Measurements from ENCODE around the gene HLA-DQA2.
"Not testable (repeated sequence)": the region's sequence is repeated elsewhere in the genome, so short reads cannot be mapped to it uniquely, and the experiment has no call there.

Gene HLA-DQA2

DNA sequence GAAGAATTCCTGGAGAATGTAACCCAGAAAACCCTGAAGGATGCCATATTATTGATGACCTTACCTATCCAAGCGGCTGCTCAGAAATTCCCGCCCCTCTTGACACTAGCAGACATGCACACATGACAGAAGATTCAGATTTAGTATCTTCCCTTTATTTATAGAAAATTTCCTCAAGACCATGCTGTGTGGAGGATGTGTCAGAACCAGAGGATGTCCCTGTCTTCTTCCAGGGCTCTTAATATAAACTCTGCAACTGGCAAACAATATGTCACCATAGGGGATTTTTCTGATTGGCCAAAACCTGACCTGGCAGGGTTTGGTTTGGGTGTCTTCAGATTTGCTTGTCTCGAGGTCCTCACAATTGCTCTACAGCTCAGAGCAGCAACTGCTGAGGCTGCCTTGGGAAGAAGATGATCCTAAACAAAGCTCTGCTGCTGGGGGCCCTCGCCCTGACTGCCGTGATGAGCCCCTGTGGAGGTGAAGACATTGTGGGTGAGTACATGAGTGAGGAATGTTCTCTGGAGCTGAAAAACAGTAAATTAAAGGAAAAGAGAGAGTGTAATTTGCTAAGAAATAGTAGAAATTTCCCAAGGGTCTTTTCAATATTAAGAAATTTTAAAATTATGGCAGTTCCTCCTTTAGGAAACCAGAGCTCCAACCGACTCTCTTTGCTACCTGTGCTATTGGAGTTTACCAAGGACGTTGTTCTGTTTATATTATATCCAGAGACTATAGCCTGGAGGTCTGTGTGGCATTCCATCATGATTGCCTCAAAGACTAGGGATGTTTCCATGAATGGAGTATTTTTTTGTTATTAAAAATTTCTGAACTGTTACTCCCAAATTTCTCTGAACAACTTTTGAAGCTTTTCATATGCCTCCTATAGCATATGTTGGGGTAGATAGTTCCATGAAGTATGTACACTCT, at the start of gene HLA-DQA2:
Gene HLA-DQA2 (plus strand): TSS at position 361 of the 930 bp plus-strand sequence. CDS start 53 bp downstream, at position 414.
- DNase-seq (ENCODE audit: low read depth) = no peak

GRCh38 chr6:32692019-32692418, 49.2 kb upstream of the HLA-DQA2 start:
- no peak for DNase-seq (ENCODE audit: low read depth)

- no peak for DNase-seq (ENCODE audit: low read depth)
These were observed 44.2 kb upstream of the HLA-DQA2 start for GRCh38 chr6:32697031-32697430.

DNA sequence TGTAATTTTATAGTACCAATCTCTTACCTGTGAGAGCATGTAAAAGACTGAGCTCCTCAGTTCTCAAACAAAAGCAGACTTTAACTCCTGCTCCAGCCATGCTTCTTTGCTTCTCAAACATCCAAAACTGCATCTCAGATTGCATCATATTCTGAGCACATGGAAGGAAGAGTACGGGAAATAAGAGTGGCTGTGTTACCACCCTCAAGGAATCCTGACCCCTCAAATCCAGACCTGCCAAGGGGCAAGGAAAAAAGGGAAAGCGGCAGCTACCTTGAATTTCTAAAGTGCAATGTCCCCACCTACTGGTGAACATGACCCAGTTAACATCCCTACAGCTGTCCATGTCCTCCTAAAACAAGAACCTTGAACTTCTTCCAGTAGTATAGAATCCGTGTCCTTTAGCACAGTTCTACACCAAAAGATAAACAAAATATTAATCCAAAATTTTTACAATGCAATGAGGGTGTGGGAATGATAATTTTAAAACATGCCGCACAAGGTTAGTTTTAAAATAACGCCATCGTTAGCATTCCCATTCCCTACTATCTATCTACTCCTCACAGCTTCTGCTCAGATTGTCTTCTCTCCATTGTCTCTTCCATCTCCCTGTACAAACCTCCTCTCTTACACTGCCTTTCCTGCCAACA, 40.7 kb upstream of the HLA-DQA2 start:
- DNase-seq (ENCODE audit: low read depth) = peak; percentile 15

DNA sequence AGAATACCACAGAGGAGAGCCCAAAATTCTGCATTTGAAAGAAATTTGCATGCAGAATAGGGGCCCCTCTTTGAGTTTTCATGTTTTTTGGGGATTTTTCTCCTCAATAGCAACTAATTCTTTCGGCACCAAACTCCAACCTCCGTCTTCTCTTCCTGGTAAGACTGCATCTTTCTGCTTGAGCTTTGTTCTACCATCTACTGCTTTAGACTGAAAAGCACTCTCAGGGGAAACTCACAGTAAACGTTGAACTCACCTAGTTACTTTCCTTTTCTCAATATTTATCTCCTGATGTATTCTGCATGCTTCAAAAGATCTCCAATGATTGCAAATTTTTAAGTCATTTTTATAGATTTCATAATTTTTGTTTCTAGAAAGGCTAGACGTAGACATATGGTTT, 37.8 kb upstream of the HLA-DQA2 start:
- DNase-seq (ENCODE audit: low read depth) = no peak

DNA sequence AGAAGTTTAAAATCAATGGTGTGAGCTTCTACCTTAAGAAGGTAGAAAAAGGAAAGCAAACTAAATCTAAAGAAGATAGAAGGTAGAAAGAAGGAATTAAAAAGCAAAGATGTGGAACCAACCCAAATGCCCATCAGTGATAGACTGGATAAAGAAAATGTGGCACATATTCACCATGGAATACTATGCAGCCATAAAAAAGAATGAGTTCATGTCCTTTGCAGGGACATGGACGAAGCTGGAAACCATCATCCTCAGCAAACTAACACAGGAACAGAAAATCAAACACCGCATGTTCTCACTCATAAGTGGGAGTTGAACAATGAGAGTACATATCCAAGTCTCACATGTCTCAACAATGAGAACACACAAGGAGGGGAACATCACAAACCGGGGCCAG, 36.0 kb upstream of the HLA-DQA2 start:
- not testable (repeated sequence) for DNase-seq (ENCODE audit: low read depth)

DNA sequence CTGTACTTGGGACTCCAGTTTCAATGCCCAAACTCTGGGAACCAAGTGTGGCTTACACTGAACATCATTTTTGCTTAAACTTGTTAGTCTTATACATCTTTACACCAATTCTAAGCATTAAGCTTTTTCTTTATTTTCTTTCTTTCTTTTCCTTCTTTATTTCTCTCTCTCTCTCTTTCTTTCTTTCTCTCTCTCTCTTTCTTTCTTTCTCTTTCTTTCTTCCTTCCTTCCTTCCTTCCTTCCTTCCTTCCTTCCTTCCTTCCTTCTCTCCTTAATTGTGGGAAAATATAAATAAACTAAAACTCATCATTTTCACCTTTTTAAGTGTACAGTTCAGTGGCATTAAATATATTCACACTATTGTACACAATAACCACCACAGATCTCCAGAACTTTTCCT, 31.6 kb upstream of the HLA-DQA2 start:
- DNase-seq (ENCODE audit: low read depth) = no peak

DNA sequence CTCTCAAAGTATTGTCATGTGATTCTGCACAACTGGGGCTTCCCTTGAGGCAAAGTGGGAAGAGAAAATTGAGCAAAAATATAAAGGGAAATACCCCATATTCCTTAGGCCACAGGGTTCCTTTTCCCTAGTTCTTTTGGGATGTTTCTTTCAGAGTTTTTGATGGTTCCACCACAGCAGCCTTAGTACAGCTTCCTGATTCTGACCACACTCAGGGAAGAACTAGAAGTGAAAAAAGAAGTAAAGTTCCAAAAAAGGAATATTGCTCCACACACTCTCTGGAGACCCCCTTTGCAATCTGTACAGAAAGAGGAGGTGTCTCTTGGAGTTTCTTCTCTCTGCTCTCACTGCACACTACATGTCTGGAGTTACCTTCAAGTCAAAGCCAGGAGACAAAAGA, 27.9 kb upstream of the HLA-DQA2 start:
- DNase-seq (ENCODE audit: low read depth) = no peak

DNA sequence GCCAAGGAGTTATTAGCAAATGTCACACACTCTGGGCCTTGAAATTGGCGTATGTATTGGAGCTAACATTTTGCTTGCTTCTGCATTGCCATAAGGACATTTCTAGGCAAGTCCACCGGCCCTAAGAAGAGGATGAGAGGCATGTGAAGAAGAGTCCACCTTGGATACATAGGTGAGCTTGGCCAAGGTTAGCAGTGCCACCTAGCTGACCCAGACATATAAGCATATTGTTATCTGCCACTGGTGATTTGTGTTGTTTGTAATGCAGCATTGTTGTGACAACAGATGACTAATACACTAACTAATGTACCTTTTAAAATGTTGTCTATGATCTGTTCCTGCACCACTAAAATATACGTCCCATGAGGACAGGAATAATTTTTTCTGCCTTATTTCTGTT, 24.8 kb upstream of the HLA-DQA2 start:
- DNase-seq (ENCODE audit: low read depth) = no peak

- no peak for DNase-seq (ENCODE audit: low read depth)
These were observed 22.3 kb upstream of the HLA-DQA2 start for GRCh38 chr6:32718879-32719278.

- no peak for DNase-seq (ENCODE audit: low read depth)
These were observed 3.1 kb upstream of the HLA-DQA2 start for GRCh38 chr6:32738126-32738525.

DNA sequence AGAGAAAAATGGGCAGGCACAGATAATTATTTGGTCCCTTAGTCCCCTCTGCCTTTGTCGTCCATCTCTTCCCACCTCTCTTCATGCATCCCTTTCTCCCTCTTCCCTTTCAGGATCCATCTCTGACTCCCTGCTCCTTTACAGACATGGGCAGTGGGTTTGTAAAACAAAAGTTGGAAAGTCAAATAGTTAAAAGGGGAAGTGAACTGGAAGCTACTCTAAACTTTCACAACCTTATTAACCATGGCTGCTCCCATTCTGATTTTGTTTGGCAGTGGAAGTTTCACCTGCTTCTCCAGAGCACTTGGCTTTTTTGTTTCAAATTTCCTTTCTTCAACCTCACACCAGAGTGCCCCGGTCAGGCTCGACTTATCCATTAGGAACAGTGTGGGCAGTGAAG, 1.2 kb downstream of the HLA-DQA2 start:
- no peak for DNase-seq (ENCODE audit: low read depth)

- no peak for DNase-seq (ENCODE audit: low read depth)
These were observed 3.6 kb downstream of the HLA-DQA2 start for GRCh38 chr6:32744776-32745175.

GRCh38 chr6:32745649-32746048, 4.5 kb downstream of the HLA-DQA2 start:
- not testable (repeated sequence) for DNase-seq (ENCODE audit: low read depth)

DNA sequence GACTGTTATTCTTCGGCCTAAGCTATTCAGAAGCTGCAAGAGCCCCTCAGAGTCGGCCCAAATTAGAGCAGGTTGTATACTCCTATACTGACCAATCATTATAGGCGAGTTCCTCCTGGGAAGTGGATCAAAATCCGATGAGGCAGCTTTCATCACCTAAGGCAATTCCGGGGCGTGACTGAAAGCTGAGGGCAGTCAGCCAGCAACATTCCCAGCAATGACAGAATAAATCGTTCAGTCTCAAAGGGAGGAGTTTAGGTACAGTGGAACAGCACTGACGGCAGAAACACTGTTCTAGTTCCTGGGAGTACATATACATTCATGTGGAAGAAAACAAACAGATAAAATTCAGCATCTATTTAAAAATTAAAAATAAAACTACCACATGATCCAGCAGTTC, 11.4 kb downstream of the HLA-DQA2 start:
- DNase-seq (ENCODE audit: low read depth) = no peak

- no peak for DNase-seq (ENCODE audit: low read depth)
These were observed 18.5 kb downstream of the HLA-DQA2 start for GRCh38 chr6:32759669-32760068.

DNA sequence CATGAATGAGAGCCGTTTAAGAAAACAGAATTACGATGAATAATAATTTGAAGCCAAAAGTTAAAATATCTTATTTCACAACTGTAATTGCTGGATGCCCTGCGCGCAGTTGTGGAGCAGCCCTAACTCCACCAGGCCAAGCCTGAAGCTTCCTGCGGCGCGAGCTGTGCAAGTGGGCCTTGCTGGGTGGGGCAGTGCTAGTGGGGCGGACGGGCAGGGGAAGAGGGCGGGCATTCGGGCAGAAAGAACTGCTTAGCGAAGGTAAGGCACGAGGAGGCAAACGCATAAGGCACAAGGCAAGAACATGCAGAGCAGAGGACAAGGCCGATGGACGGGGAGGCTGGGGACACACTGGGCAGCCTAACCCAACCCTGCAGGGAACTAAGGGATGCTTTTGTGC, 19.9 kb downstream of the HLA-DQA2 start:
- no peak for DNase-seq (ENCODE audit: low read depth)

DNA sequence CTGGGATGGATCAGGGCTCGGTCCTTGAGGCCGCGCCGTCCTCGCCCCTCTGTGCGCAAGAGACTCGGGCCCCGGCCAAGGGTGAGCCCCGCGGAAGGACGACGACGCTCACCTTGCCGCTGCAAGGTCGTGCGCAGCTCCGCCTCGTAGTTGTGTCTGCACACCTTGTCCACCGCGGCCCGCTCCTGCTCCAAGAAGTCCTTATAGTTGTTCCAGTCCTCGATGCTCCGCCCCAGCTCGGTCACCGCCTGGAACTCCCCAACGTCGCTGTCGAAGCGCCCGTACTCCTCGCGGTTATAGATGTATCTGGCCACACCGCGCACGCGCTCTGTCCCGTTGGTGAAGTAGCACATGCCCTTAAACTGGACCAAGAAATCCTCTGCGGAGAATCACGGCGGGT, 20.4 kb downstream of the HLA-DQA2 start:
- DNase-seq (ENCODE audit: low read depth) = no peak

DNA sequence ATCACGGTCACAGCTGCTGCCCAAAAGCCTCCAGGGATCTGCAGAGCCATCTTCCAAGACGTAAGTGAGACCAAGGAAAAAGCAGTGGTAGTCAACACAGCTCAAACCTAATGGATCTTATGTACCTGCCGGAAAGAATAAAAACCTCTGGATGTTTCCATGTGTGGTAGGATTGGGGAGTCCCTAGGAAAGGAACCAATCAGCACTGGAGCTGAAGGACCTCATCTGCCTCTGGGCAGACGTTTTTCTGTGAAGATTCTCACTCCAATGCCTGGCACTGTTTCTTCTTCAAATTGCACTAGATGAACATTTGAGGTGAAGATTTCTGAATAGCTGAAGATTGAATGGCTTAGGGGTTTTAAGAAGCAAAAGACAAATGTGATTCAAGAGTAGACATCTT, 22.2 kb downstream of the HLA-DQA2 start, which contains the start of gene HLA-DQB2:
Gene HLA-DQB2 (minus strand): TSS at position 112 of the 400 bp plus-strand sequence. CDS start 62 bp downstream, at position 50.
- DNase-seq (ENCODE audit: low read depth) = no peak

DNA sequence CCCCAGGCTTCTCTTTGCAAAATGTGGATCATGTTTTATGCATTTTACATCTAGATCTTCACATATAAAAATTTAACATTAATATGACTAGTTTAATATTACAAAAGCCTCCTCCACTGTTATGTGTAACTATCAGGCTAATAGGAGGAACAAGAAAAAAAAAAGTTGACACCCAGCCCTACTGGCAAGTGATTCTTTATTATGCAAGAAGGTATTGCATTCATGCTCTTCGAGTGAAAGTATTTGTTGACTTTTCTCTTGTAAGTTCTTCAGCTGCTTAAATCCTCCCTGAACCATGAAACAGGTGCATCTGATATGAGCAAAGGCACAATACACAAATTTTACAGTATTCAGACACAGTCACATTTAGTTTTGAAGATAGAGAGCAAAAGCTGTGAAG, 22.9 kb downstream of the HLA-DQA2 start:
- DNase-seq (ENCODE audit: low read depth) = no peak

GRCh38 chr6:32772656-32773055, 31.5 kb downstream of the HLA-DQA2 start:
- no peak for DNase-seq (ENCODE audit: low read depth)

GRCh38 chr6:32774426-32774825, 33.2 kb downstream of the HLA-DQA2 start:
- no peak for DNase-seq (ENCODE audit: low read depth)

DNA sequence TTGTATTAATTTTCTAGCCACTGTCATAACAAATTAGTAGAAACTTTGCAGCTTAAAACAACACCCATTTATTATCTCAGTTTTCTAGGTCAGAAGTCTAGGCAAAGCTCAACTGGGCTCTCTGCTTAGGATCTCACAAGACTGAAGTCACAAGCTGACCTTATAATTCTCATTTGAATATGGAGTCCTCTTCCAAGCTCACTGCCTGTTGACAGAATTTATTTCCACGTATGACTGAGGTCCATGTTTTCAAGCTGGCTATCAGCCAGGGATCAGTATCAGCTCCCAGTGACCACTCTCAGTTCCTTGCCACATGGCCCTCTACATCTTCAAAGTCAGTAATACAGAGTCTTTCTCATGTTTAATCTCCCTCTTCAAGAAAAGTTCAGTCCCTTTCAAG, 33.9 kb downstream of the HLA-DQA2 start:
- no peak for DNase-seq (ENCODE audit: low read depth)
